Liver (tissue), 9 donors: ENCODE results near the gene DOCK10. TPM values are rescaled to one million over a fixed set of nuclear protein-coding genes. Genes with fewer than 3 reads are reported as not detected.

Source experiments
- DNase-seq: peaks from one replicate; pipeline ENCODE4 v3.0.0-alpha.2; 2017; ENCODE audit warnings: low spot score
- H3K27ac ChIP-seq, 2 donors: one replicate each; pipeline ENCODE4 v1.7.0; 2013; ENCODE audit warnings: inconsistent platforms in 2 of 2, low read length in 2 of 2, control low read depth in 1 of 2, low read depth in 1 of 2, mild to moderate bottlenecking in 1 of 2
- H3K27me3 ChIP-seq, 4 donors: one replicate each; pipeline versions ENCODE4 v1.6.1 to v1.7.0; 2013; ENCODE audit warnings: low read length in 3 of 4, inconsistent platforms in 1 of 4, mild to moderate bottlenecking in 1 of 4, moderate library complexity in 1 of 4; ENCODE audit not compliant: control insufficient read depth in 4 of 4, insufficient read depth in 4 of 4
- H3K36me3 ChIP-seq, 4 donors: one replicate each; pipeline versions ENCODE4 v1.6.1 to v1.7.0; 2013; ENCODE audit warnings: low read length in 3 of 4, mild to moderate bottlenecking in 3 of 4, low read depth in 1 of 4, moderate library complexity in 1 of 4; ENCODE audit not compliant: control insufficient read depth in 4 of 4, insufficient read depth in 3 of 4
- H3K4me1 ChIP-seq, 4 donors: one replicate each; pipeline versions ENCODE4 v1.6.1 to v1.7.0; 2013; ENCODE audit warnings: low read length in 3 of 4, mild to moderate bottlenecking in 3 of 4, moderate library complexity in 1 of 4; ENCODE audit not compliant: control insufficient read depth in 4 of 4, insufficient read depth in 4 of 4
- H3K4me3 ChIP-seq, 3 donors: one replicate each; pipeline versions ENCODE4 v1.6.1 to v1.7.0; 2013; ENCODE audit warnings: low read length in 3 of 3, control low read depth in 1 of 3, low read depth in 1 of 3, mild to moderate bottlenecking in 1 of 3
- H3K9ac ChIP-seq, 2 donors: one replicate each; pipeline ENCODE4 v1.7.0; 2013; ENCODE audit warnings: low read length in 2 of 2, mild to moderate bottlenecking in 2 of 2, moderate library complexity in 2 of 2, control low read depth in 1 of 2, low read depth in 1 of 2
- H3K9me3 ChIP-seq, 4 donors: one replicate each; pipeline versions ENCODE4 v1.6.1 to v1.7.0; 2013; ENCODE audit warnings: low read length in 3 of 4; ENCODE audit not compliant: control insufficient read depth in 4 of 4
- EGR1 ChIP-seq, 2 donors: IDR thresholded peaks; 2 replicates each; pipeline ENCODE4 v1.6.1; 2016 to 2018; ENCODE audit warnings: antibody characterized with exemption in 2 of 2, low read depth in 2 of 2
- FOXA1 ChIP-seq: IDR thresholded peaks from 2 replicates; pipeline ENCODE4 v1.6.1; 2016; ENCODE audit warnings: antibody characterized with exemption
- FOXA2 ChIP-seq: IDR thresholded peaks from 2 replicates; pipeline ENCODE4 v1.6.1; 2016; ENCODE audit warnings: antibody characterized with exemption
- GABPA ChIP-seq, 2 donors: IDR thresholded peaks in 1 of 2; conservative IDR thresholded peaks in 1 of 2; 2 replicates each; pipeline ENCODE4 v1.6.1; 2016; ENCODE audit warnings: antibody characterized with exemption in 2 of 2, mild to moderate bottlenecking in 1 of 2, moderate library complexity in 1 of 2
- HNF4A ChIP-seq, 2 donors: conservative IDR thresholded peaks; 2 replicates each; pipeline ENCODE4 v1.6.1; 2016; ENCODE audit warnings: antibody characterized with exemption in 2 of 2, mild to moderate bottlenecking in 2 of 2
- HNF4G ChIP-seq: IDR thresholded peaks from 2 replicates; pipeline ENCODE4 v1.6.1; 2016; ENCODE audit warnings: antibody characterized with exemption
- JUND ChIP-seq, 2 donors: IDR thresholded peaks; 2 replicates each; pipeline ENCODE4 v1.6.1; 2016; ENCODE audit warnings: antibody characterized with exemption in 2 of 2
- NR2F2 ChIP-seq: IDR thresholded peaks from 2 replicates; pipeline ENCODE4 v1.6.1; 2016; ENCODE audit warnings: antibody characterized with exemption
- RAD21 ChIP-seq, 2 donors: IDR thresholded peaks; 2 replicates each; pipeline ENCODE4 v1.6.1; 2016; ENCODE audit warnings: antibody characterized with exemption in 2 of 2, mild to moderate bottlenecking in 2 of 2
- RXRA ChIP-seq, 2 donors: IDR thresholded peaks; 2 replicates each; pipeline ENCODE4 v1.6.1; 2017 to 2018; ENCODE audit warnings: antibody characterized with exemption in 2 of 2, mild to moderate bottlenecking in 1 of 2
- SP1 ChIP-seq: IDR thresholded peaks from 2 replicates; pipeline ENCODE4 v1.6.1; 2018; ENCODE audit warnings: antibody characterized with exemption, mild to moderate bottlenecking
- TAF1 ChIP-seq: conservative IDR thresholded peaks from 2 replicates; pipeline ENCODE4 v1.6.1; 2016; ENCODE audit warnings: antibody characterized with exemption, mild to moderate bottlenecking
- YY1 ChIP-seq: IDR thresholded peaks from 2 replicates; pipeline ENCODE4 v1.6.1; 2016; ENCODE audit warnings: antibody characterized with exemption, mild to moderate bottlenecking
- WGBS: extraction: QIAGEN DNeasy Blood & Tissue Kit; methylation state at CpG from one replicate; pipeline ENCODE4 v1.1.7; 2013; 5-methylcytosine and 5-hydroxymethylcytosine counted together
- polyA plus RNA-seq, 2 donors: library from polyadenylated mRNA; stranded (reverse) in 1 of 2; unstranded in 1 of 2; fragments of 200-250 nt in 1 of 2; fragments of >200 nt in 1 of 2; fragmentation: Nextera tagmentation in 1 of 2; extraction: Ambion mirVana in 1 of 2; gene quantifications; one replicate each; pipeline versions ENCODE4 v1.2.1 to v1.2.3, GENCODE V29; 2013 to 2015
- total RNA-seq, 2 donors: library from RNA; depleted of rRNA; stranded (reverse); fragments of >200 nt; gene quantifications; one replicate each; pipeline ENCODE4 v1.2.3, GENCODE V29; 2014
- TF ChIP-seq, protein P1 (sequence below): IDR thresholded peaks from 2 replicates; pipeline ENCODE4 v1.6.1; 2016; ENCODE audit warnings: antibody characterized with exemption
- TF ChIP-seq, protein P2 (sequence below): IDR thresholded peaks from 2 replicates; pipeline ENCODE4 v1.6.1; 2016; ENCODE audit warnings: antibody characterized with exemption
- TF ChIP-seq, protein P3 (sequence below): fragments of 150-350 bp; IDR thresholded peaks from 2 replicates; pipeline ENCODE4 v1.5.1; 2017; ENCODE audit warnings: improper control_type of control experiment, low read depth, low read length; ENCODE audit not compliant: missing input control
- TF ChIP-seq, protein P4 (sequence below): IDR thresholded peaks from 2 replicates; pipeline ENCODE4 v1.6.1; 2016; ENCODE audit warnings: antibody characterized with exemption
- TF ChIP-seq, protein P5 (sequence below): IDR thresholded peaks from 2 replicates; pipeline ENCODE4 v1.6.1; 2016; ENCODE audit warnings: antibody characterized with exemption, mild to moderate bottlenecking
- donor health status: healthy.
- donor health status: healthy.
- donor health status: healthy.
- donor health status: healthy.
- donor health status: healthy.

DOCK10 gene
- total and polyA plus RNA-seq, 4 donors, result 1.2 to 15.3 (median 6.8) TPM

DNA sequence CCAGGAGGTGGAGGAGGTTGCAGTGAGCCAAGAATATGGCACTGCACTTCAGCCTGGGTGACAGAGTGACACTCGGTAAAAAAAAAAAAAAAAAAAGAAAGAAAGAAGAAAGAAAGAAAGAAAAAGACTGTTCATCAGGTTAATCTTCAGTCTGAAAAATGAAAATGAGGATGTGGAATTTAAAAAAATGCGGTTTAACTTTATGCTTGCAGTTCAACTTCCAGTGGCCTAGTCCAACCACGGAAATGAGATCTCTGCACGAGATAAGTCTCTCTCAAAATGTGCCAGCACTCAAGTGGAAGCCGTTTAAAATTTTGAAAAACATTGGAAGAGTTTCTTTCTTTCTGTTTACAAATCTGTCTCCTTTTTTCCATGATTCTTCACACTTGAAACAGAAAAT is 112.1 kb downstream of the DOCK10 start:
- DNase-seq, result no peak
- no peak overlapping the region for H3K9ac ChIP-seq
- TF ChIP-seq FOXA2, result no peak
- TF ChIP-seq RXRA (IDR thresholded peaks at IDR 0.05), result no peak
- TF ChIP-seq GABPA (IDR thresholded peaks at IDR 0.05 in 1 of 2, conservative IDR thresholded peaks at IDR 0.05 in 1 of 2), result no peak
- TF ChIP-seq, protein P1, sequence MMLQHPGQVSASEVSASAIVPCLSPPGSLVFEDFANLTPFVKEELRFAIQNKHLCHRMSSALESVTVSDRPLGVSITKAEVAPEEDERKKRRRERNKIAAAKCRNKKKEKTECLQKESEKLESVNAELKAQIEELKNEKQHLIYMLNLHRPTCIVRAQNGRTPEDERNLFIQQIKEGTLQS, result no peak
- TF ChIP-seq HNF4A (conservative IDR thresholded peaks at IDR 0.05), result no peak
- TF ChIP-seq RAD21 (IDR thresholded peaks at IDR 0.05), result no peak
- no peak for TF ChIP-seq HNF4G
- no peak for TF ChIP-seq JUND (IDR thresholded peaks at IDR 0.05)
- TF ChIP-seq, protein P2, sequence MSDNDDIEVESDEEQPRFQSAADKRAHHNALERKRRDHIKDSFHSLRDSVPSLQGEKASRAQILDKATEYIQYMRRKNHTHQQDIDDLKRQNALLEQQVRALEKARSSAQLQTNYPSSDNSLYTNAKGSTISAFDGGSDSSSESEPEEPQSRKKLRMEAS, result no peak
- no peak for TF ChIP-seq YY1
- TF ChIP-seq NR2F2, result no peak
- no peak for TF ChIP-seq SP1
- no peak for TF ChIP-seq TAF1
- TF ChIP-seq EGR1 (IDR thresholded peaks at IDR 0.05; ENCODE audit: low read depth in 2 of 2), result no peak
- TF ChIP-seq, protein P3, sequence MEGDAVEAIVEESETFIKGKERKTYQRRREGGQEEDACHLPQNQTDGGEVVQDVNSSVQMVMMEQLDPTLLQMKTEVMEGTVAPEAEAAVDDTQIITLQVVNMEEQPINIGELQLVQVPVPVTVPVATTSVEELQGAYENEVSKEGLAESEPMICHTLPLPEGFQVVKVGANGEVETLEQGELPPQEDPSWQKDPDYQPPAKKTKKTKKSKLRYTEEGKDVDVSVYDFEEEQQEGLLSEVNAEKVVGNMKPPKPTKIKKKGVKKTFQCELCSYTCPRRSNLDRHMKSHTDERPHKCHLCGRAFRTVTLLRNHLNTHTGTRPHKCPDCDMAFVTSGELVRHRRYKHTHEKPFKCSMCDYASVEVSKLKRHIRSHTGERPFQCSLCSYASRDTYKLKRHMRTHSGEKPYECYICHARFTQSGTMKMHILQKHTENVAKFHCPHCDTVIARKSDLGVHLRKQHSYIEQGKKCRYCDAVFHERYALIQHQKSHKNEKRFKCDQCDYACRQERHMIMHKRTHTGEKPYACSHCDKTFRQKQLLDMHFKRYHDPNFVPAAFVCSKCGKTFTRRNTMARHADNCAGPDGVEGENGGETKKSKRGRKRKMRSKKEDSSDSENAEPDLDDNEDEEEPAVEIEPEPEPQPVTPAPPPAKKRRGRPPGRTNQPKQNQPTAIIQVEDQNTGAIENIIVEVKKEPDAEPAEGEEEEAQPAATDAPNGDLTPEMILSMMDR, result no peak
- TF ChIP-seq, protein P4, sequence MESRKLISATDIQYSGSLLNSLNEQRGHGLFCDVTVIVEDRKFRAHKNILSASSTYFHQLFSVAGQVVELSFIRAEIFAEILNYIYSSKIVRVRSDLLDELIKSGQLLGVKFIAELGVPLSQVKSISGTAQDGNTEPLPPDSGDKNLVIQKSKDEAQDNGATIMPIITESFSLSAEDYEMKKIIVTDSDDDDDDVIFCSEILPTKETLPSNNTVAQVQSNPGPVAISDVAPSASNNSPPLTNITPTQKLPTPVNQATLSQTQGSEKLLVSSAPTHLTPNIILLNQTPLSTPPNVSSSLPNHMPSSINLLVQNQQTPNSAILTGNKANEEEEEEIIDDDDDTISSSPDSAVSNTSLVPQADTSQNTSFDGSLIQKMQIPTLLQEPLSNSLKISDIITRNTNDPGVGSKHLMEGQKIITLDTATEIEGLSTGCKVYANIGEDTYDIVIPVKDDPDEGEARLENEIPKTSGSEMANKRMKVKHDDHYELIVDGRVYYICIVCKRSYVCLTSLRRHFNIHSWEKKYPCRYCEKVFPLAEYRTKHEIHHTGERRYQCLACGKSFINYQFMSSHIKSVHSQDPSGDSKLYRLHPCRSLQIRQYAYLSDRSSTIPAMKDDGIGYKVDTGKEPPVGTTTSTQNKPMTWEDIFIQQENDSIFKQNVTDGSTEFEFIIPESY, result no peak
- TF ChIP-seq FOXA1, result no peak
- TF ChIP-seq, protein P5, sequence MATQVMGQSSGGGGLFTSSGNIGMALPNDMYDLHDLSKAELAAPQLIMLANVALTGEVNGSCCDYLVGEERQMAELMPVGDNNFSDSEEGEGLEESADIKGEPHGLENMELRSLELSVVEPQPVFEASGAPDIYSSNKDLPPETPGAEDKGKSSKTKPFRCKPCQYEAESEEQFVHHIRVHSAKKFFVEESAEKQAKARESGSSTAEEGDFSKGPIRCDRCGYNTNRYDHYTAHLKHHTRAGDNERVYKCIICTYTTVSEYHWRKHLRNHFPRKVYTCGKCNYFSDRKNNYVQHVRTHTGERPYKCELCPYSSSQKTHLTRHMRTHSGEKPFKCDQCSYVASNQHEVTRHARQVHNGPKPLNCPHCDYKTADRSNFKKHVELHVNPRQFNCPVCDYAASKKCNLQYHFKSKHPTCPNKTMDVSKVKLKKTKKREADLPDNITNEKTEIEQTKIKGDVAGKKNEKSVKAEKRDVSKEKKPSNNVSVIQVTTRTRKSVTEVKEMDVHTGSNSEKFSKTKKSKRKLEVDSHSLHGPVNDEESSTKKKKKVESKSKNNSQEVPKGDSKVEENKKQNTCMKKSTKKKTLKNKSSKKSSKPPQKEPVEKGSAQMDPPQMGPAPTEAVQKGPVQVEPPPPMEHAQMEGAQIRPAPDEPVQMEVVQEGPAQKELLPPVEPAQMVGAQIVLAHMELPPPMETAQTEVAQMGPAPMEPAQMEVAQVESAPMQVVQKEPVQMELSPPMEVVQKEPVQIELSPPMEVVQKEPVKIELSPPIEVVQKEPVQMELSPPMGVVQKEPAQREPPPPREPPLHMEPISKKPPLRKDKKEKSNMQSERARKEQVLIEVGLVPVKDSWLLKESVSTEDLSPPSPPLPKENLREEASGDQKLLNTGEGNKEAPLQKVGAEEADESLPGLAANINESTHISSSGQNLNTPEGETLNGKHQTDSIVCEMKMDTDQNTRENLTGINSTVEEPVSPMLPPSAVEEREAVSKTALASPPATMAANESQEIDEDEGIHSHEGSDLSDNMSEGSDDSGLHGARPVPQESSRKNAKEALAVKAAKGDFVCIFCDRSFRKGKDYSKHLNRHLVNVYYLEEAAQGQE, result no peak
- 71% methylated on average over 5 of the region's 5 CpGs for WGBS
- peaks cover 0 to 4% (median 0%) of the 10 kb centered on the region in 4 donors for H3K36me3 ChIP-seq
- no peak overlapping the region for H3K27ac ChIP-seq
- no peaks in the 10 kb centered on the region for H3K9me3 ChIP-seq
- H3K4me1 ChIP-seq, result no peaks in the 10 kb centered on the region
- H3K4me3 ChIP-seq, result no peak overlapping the region
- no peaks in the 10 kb centered on the region for H3K27me3 ChIP-seq
